HG02642 (cell line): ENCODE data around the gene GDF11.
A peak's percentile ranks its signal among the peaks of the same experiment; 100 is the strongest.
"Not testable (repeated sequence)": the region's sequence is repeated elsewhere in the genome, so short reads cannot be mapped to it uniquely, and the experiment has no call there.

Source experiments
- ATAC-seq: cut with Tn5 transposase; IDR thresholded peaks from one replicate; pipeline ENCODE4 v1.9.1; 2021; ENCODE audit warnings: mild to moderate bottlenecking; ENCODE audit not compliant: unreplicated experiment, poor library complexity

GDF11 gene

GRCh38 chr12:55737581-55738122, 5.3 kb upstream of the GDF11 start:
- ATAC-seq: no peak

- ATAC-seq: peak; percentile 86
Observed at GRCh38 chr12:55738123-55739024, 4.5 kb upstream of the GDF11 start.

DNA sequence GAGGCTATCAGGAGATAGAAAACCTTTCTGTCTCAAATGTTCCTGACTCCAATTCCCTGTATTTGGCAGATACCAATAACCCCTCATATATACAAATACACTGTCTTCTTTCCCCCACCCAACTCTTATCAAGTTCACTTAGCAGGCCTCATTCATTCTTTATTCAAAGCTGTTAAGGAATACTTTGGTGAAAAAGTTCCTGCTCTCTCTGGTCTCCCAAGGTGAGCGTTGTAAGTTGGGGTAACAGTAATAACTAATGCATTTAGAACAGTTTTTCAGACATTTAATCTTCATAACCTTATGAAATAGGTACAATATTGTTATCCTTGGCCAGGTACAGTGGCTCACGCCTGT, 3.9 kb upstream of the GDF11 start:
- ATAC-seq: no peak

DNA sequence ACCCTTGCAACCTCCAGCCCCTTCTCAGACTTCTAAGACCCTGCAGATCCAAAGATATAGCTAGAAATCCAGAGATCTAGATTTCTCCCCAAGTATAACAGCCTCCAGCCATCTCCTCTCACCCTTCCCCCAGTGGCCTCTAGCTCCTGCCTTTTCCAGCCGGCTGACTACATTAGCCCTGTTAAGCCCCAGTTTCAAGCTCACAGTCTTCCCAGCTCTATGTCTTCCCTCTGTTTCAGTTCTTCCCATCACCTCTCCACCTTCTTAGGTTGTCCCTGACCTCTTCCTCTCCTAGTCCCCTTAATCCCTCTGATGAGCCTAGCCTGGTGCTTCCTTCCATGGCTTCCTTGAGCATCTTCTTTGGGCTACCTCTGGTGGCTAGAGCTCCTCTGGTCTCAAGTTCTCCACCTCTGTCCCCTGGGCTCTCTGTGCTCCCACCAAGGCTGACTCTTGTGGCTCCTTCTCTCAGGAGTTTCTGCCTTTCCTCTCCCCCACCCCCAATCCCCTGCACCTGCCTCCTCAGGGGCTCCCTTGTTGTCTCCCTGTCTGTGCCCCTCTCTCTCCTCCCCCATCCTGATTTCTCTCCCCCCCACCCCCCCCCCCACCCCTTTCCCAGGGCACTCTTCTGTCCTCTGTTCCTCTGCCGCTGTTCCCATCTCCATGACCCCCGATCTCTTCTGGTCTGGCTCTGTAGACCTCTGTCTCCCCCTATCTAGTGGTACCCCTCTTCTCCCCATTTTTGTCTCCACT, 816 bp upstream of the GDF11 start:
- ATAC-seq: no peak

- ATAC-seq: peak; percentile 56
Observed at GRCh38 chr12:55743406-55744339, 751 bp downstream of the GDF11 start.

GRCh38 chr12:55744340-55745030, 1.6 kb downstream of the GDF11 start:
- ATAC-seq: no peak

DNA sequence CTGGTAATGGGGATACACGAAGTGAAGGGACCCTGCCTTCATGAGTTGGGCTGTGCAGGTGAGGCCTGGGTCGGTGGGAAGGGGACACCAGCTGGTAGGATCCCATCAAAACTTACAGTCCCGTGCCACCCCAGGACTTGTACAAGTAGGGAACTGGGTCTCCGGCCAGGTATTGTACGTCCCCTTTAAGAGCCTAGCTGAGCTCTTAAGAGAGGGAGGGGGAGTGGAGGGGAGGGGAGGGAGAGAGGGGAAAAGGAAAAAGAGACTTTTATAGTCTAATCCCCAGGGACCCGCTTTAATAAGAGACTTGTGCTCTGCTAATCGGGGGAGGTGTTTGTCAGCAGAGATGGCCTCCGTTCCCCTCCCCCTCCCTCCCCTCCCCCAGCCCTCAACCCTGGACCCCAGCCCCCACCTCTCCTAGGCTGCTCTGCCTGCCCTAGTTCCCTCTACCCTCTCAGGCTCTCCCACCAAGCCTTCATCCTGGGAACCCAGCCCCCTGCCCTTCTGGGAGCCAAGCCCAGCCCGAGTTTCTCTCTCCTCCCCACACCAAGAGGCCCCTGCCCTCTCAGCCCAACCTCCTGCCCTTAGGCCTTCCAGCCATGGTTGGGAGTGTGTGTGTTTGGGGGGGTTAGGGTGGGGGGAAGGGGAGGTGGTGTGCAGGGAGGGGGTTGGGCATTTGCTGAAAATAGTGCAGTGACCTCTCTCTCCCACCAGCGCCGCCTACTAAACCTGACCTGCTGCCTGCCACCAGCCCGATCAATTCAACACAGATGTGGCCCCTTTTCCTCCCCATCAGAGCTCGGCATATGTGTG, 2.6 kb downstream of the GDF11 start:
- no peak for ATAC-seq

GRCh38 chr12:55746174-55746912, 3.4 kb downstream of the GDF11 start:
- ATAC-seq: no peak

DNA sequence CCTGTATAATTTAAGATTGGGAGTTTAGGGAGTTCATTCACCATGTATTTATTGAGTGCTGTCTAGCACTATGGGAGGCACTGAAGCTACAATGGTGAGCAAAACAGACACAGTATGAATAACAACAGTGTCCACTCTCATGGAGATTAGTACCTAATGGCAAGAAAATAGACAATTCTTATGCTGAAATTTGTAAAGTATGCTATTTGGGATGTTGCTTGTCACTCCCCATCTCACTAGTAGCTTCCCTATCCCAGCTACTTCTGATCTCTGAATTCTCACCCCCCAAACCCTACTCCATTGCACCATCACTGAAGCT, 4.0 kb downstream of the GDF11 start:
- no peak for ATAC-seq

DNA sequence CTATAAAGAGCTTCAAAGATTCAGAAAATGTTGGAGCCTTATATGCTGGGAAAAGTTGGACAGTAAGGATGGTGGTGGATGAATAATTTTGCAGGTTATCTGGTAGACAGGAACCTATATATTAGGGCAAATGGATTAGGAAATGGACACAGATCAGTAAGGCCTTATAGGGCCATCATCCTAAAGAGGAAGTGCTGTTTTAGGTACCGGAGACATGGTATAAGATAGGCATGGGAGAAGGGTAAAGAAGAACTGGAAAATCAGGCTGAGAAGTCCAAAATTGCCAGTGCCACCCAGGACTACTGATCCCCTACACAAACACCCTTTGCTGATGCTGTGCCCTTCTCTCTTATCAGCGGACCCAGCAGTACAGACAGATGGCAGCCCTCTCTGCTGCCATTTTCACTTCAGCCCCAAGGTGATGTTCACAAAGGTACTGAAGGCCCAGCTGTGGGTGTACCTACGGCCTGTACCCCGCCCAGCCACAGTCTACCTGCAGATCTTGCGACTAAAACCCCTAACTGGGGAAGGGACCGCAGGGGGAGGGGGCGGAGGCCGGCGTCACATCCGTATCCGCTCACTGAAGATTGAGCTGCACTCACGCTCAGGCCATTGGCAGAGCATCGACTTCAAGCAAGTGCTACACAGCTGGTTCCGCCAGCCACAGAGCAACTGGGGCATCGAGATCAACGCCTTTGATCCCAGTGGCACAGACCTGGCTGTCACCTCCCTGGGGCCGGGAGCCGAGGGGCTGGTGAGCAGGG, 5.5 kb downstream of the GDF11 start:
- ATAC-seq: no peak

- no peak for ATAC-seq
Observed at GRCh38 chr12:55755246-55755645, 12.3 kb downstream of the GDF11 start.

DNA sequence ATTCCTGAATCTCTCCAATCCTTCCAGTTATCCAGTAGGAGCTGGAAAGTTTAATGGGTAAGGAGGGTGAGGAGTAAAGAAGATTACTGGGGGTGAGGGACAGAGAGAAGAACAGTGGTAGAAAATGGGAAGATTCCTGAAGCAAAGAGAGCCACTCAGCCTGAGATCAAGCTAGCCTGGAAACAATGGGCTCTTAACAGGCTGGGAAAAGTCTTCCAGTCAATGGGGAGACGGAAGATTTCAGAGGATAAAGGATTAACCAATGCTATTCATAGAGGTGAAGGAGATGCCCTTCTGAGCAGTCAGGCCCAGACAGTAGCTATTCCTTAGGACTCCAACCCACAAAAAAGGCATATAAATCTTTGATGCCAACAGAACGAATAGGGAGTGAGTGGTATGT, 14.8 kb downstream of the GDF11 start:
- no peak for ATAC-seq

DNA sequence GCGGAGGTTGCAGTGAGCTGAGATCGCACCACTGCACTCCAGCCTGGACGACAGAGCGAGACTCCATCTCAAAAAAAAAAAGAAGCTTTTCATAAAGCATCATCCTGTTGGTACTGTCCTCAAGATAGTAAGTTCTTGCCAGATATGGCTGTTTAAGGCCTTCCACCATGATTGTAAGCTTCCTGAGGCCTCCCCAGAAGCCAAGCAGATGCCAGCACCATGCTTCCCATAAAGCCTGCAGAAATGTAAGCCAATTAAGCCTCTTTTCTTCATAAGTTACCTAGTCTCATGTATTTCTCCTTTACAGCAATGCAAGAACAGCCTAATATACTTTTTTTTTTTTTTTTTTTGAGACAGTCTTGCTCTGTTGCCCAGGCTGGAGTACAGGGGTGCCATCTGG, 15.7 kb downstream of the GDF11 start:
- ATAC-seq: not testable (repeated sequence)

GRCh38 chr12:55760663-55761062, 17.7 kb downstream of the GDF11 start:
- ATAC-seq: no peak

GRCh38 chr12:55762646-55763045, 19.7 kb downstream of the GDF11 start:
- ATAC-seq: no peak

- ATAC-seq: no peak
Observed at GRCh38 chr12:55765736-55766290, 22.9 kb downstream of the GDF11 start.

GRCh38 chr12:55767156-55767555, 24.2 kb downstream of the GDF11 start:
- no peak for ATAC-seq
